SK-N-SH (cell line): ENCODE measurements around the gene PPP3CA. TPM values are rescaled to one million over a fixed set of nuclear protein-coding genes. Genes with fewer than 3 reads are reported as not detected.

Experiments used
- CTCF ChIA-PET: fragments of 300-600, 350-600 bp; formaldehyde crosslinking; extraction: SDS; loops from one replicate; lab custom pipeline; 2021; lab: Yijun Ruan, JAX
- POLR2A ChIA-PET: fragments of 350-600 bp; sonication (Branson Sonifier 250); formaldehyde crosslinking; extraction: SDS; loops from one replicate; lab custom pipeline; 2020; ENCODE audit warnings: antibody characterized with exemption, inconsistent platforms; lab: Yijun Ruan, JAX
- DNase-seq: peaks from one replicate; pipeline ENCODE4 v3.0.0; 2012
- H2AFZ ChIP-seq: fragments of 200-600 bp; sonication (generic); 2 replicates; pipeline ENCODE4 v1.8.1; 2016; ENCODE audit warnings: antibody characterized with exemption, mild to moderate bottlenecking, low read depth
- H3F3A ChIP-seq: fragments of 200-600 bp; sonication (generic); replicated peaks from 2 replicates; pipeline ENCODE3; 2016; ENCODE audit warnings: antibody characterized with exemption, mild to moderate bottlenecking; ENCODE audit not compliant: insufficient read depth
- H3K27ac ChIP-seq, 2 experiments: fragments of 200-500 bp in 1 of 2; fragments of 200-600 bp in 1 of 2; sonication (Bioruptor generic) in 1 of 2; sonication (generic), shearing (Covaris generic) in 1 of 2; 2 replicates each; pipeline versions ENCODE4 v1.5.1 to v1.6.1; 2014 to 2016; ENCODE audit warnings: low read depth in 2 of 2, inconsistent platforms in 1 of 2, low read length in 1 of 2, mild to moderate bottlenecking in 1 of 2, mixed read lengths in 1 of 2
- H3K27me3 ChIP-seq: fragments of 200-600 bp; sonication (generic), shearing (Covaris generic); 2 replicates; pipeline ENCODE4 v1.6.1; 2016; ENCODE audit warnings: mixed run types; ENCODE audit not compliant: insufficient read depth
- H3K36me3 ChIP-seq, 2 experiments: fragments of 200-500 bp in 1 of 2; fragments of 200-600 bp in 1 of 2; sonication (Bioruptor generic) in 1 of 2; sonication (generic) in 1 of 2; replicated peaks in 1 of 2; 2 replicates each; pipeline versions ENCODE3 to v1.5.1; 2014 to 2016; ENCODE audit warnings: low read length in 1 of 2, mild to moderate bottlenecking in 1 of 2; ENCODE audit not compliant: insufficient read depth in 2 of 2, control insufficient read depth in 1 of 2
- H3K4me1 ChIP-seq, 2 experiments: fragments of 200-500 bp in 1 of 2; fragments of 200-600 bp in 1 of 2; sonication (Bioruptor generic) in 1 of 2; sonication (generic), shearing (Covaris generic) in 1 of 2; 2 replicates each; pipeline versions ENCODE4 v1.5.1 to v1.6.1; 2014 to 2016; ENCODE audit warnings: low read depth in 1 of 2, low read length in 1 of 2, mixed run types in 1 of 2; ENCODE audit not compliant: insufficient read depth in 2 of 2, control insufficient read depth in 1 of 2
- H3K4me2 ChIP-seq: fragments of 200-600 bp; sonication (generic), shearing (Covaris generic); 2 replicates; pipeline ENCODE4 v1.6.1; 2017; ENCODE audit warnings: mixed run types
- H3K4me3 ChIP-seq, 2 experiments: fragments of 200-500 bp in 1 of 2; fragments of 200-600 bp in 1 of 2; sonication (Bioruptor generic) in 1 of 2; sonication (generic), shearing (Covaris generic) in 1 of 2; 2 replicates each; pipeline versions ENCODE4 v1.5.1 to v1.8.1; 2014 to 2016; ENCODE audit warnings: low read depth in 2 of 2, inconsistent platforms in 1 of 2, low read length in 1 of 2, mild to moderate bottlenecking in 1 of 2, mixed read lengths in 1 of 2, moderate library complexity in 1 of 2
- H3K79me2 ChIP-seq: fragments of 200-600 bp; sonication (generic); 2 replicates; pipeline ENCODE4 v1.8.1; 2017; ENCODE audit warnings: mild to moderate bottlenecking; ENCODE audit not compliant: insufficient read depth
- H3K9ac ChIP-seq: fragments of 200-600 bp; sonication (generic); 2 replicates; pipeline ENCODE4 v1.6.1; 2017; ENCODE audit warnings: mixed run types
- H3K9me2 ChIP-seq: fragments of 200-600 bp; sonication (generic); 2 replicates; pipeline ENCODE4 v1.6.1; 2017; ENCODE audit warnings: mixed run types
- H3K9me3 ChIP-seq: fragments of 200-600 bp; sonication (generic); 2 replicates; pipeline ENCODE4 v1.6.1; 2017; ENCODE audit warnings: mixed run types, mild to moderate bottlenecking, moderate library complexity
- H4K20me1 ChIP-seq: fragments of 200-600 bp; sonication (generic); 2 replicates; pipeline ENCODE4 v1.6.1; 2017; ENCODE audit warnings: mild to moderate bottlenecking, mixed run types; ENCODE audit not compliant: insufficient read depth
- CHD2 ChIP-seq: fragments of 150-350 bp; IDR thresholded peaks from 2 replicates; pipeline ENCODE4 v1.6.1; 2018; ENCODE audit warnings: low read length; ENCODE audit not compliant: partially characterized antibody
- EP300 ChIP-seq, 2 experiments: IDR thresholded peaks; 2 replicates each; pipeline versions ENCODE4 v1.4.0 to v1.6.1; 2012; ENCODE audit warnings: borderline replicate concordance in 1 of 2, low read depth in 1 of 2, low read length in 1 of 2
- FOXJ3 ChIP-seq: sonication (generic); formaldehyde crosslinking; IDR thresholded peaks from 2 replicates; pipeline ENCODE4 v1.5.1; 2020; ENCODE audit warnings: mild to moderate bottlenecking, missing genetic modification reagents
- GABPA ChIP-seq: IDR thresholded peaks from 2 replicates; pipeline ENCODE4 v1.4.0; 2012; ENCODE audit warnings: low read depth, mild to moderate bottlenecking
- GATA2 ChIP-seq: sonication (generic); formaldehyde crosslinking; IDR thresholded peaks from 2 replicates; pipeline ENCODE4 v1.5.0; 2020; ENCODE audit warnings: mild to moderate bottlenecking, missing genetic modification reagents
- JUND ChIP-seq: IDR thresholded peaks from 2 replicates; pipeline ENCODE4 v1.4.0; 2012
- MEF2A ChIP-seq: IDR thresholded peaks from 2 replicates; pipeline ENCODE4 v1.4.0; 2012; ENCODE audit warnings: low read depth, borderline replicate concordance
- NRF1 ChIP-seq: IDR thresholded peaks from 2 replicates; pipeline ENCODE4 v1.6.1; 2012; ENCODE audit warnings: low read depth, mild to moderate bottlenecking, low read length
- POLR2AphosphoS5 ChIP-seq: IDR thresholded peaks from 2 replicates; pipeline ENCODE4 v1.6.1; 2012; ENCODE audit warnings: low read depth, low read length
- RCOR1 ChIP-seq: fragments of 150-350 bp; IDR thresholded peaks from 2 replicates; pipeline ENCODE4 v1.6.1; 2017; ENCODE audit warnings: antibody characterized with exemption, low read length
- REST ChIP-seq: IDR thresholded peaks from 2 replicates; pipeline ENCODE4 v1.6.1; 2012; ENCODE audit warnings: mild to moderate bottlenecking, low read depth, low read length, moderate library complexity
- TAF1 ChIP-seq: IDR thresholded peaks from 2 replicates; pipeline ENCODE4 v1.6.1; 2012; ENCODE audit warnings: low read depth, mild to moderate bottlenecking, low read length, moderate library complexity, borderline replicate concordance
- TCF12 ChIP-seq: IDR thresholded peaks from 2 replicates; pipeline ENCODE4 v1.4.0; 2012
- USF1 ChIP-seq: IDR thresholded peaks from 2 replicates; pipeline ENCODE4 v1.4.0; 2012; ENCODE audit warnings: low read depth, borderline replicate concordance
- USF2 ChIP-seq: fragments of 150-350 bp; IDR thresholded peaks from 2 replicates; pipeline ENCODE4 v1.6.1; 2017; ENCODE audit warnings: antibody characterized with exemption, low read length, low read depth, borderline replicate concordance
- WGBS: methylation state at CpG from one replicate; pipeline ENCODE4 v1.1.6; 2017; ENCODE audit warnings: low lambda C conversion rate; 5-methylcytosine and 5-hydroxymethylcytosine counted together
- polyA plus RNA-seq, 3 experiments: library from polyadenylated mRNA; depleted of rRNA; stranded (reverse); fragments of >200 nt; gene quantifications; 2 replicates each; pipeline ENCODE4 v1.2.3, GENCODE V29; 2012

Gene PPP3CA
- polyA plus RNA-seq, 1 of the 3 experiments (the other 2 are of a cell fraction) = 10.7 TPM

- peaks cover 40% of the 10 kb centered on the region for H3K79me2 ChIP-seq
- peaks cover 0 to 3% of the 10 kb centered on the region in 2 experiments; a peak in 1 of 4 replicates for H3K4me1 ChIP-seq
- no peaks in the 10 kb centered on the region for H3K9me2 ChIP-seq
- H3K9me3 ChIP-seq = no peaks in the 10 kb centered on the region
- CTCF ChIA-PET = interaction anchor here (1.0 to 1.5 kb wide), 2 partner anchors 8 to 10 kb away, joined by 3 read pairs; no protein-coding TSS in a partner anchor
- 93% methylated on average over 5 of the region's 5 CpGs for WGBS
- H3F3A ChIP-seq = no peaks in the 10 kb centered on the region
- H4K20me1 ChIP-seq = peaks cover 6% of the 10 kb centered on the region; the same call in 1 of the 2 replicates
- H2AFZ ChIP-seq = no peak overlapping the region
- TF ChIP-seq GATA2 (CRISPR knock-in tag) = no peak
- no peak for TF ChIP-seq POLR2AphosphoS5
- no peak for TF ChIP-seq JUND
- TF ChIP-seq RCOR1 = no peak
- TF ChIP-seq CHD2 = no peak
- no peak for TF ChIP-seq TCF12
- TF ChIP-seq REST = no peak
- TF ChIP-seq GABPA = no peak
- TF ChIP-seq TAF1 = no peak
- TF ChIP-seq EP300 (IDR thresholded peaks at IDR 0.05; ENCODE audit: borderline replicate concordance in 1 of 2, low read depth in 1 of 2, low read length in 1 of 2) = no peak
- no peak for TF ChIP-seq FOXJ3
- no peak overlapping the region for H3K4me2 ChIP-seq
- no peak overlapping the region for H3K9ac ChIP-seq
- H3K4me3 ChIP-seq = no peak overlapping the region
- H3K27ac ChIP-seq = no peak overlapping the region
- DNase-seq = no peak
- no peaks in the 10 kb centered on the region for H3K36me3 ChIP-seq
- H3K27me3 ChIP-seq = no peaks in the 10 kb centered on the region
- POLR2A ChIA-PET = no interaction called here
These were observed 103.0 kb downstream of the PPP3CA start for GRCh38 chr4:101244349-101244748.

GRCh38 chr4:101242441-101242840, 104.9 kb downstream of the PPP3CA start:
- ChIA-PET CTCF (interaction anchor here (1.2 kb wide), 1 partner anchor 10 kb away, joined by 3 read pairs; no protein-coding TSS in a partner anchor), POLR2A (interaction anchor here (0.6 kb wide), 1 partner anchor 1585 kb away, joined by 3 read pairs; the partner anchor contains the start of gene UBE2D3)
- Histone ChIP-seq H3K9me2 (no peaks in the 10 kb centered on the region), H3K27me3 (no peaks in the 10 kb centered on the region), H3K27ac (no peak overlapping the region), H3K79me2 (peaks cover 52% of the 10 kb centered on the region), H3F3A (no peaks in the 10 kb centered on the region), H3K36me3 (no peaks in the 10 kb centered on the region), H4K20me1 (peaks cover 11% of the 10 kb centered on the region; the same call in 1 of the 2 replicates), H3K4me3 (no peak overlapping the region), H2AFZ (no peak overlapping the region), H3K4me1 (peaks cover 0 to 13% of the 10 kb centered on the region in 2 experiments; a peak in 2 of 4 replicates), H3K4me2 (no peak overlapping the region), H3K9ac (no peak overlapping the region), H3K9me3 (no peaks in the 10 kb centered on the region)
- DNase-seq = no peak
- WGBS = 94% methylated on average over 1 of the region's 1 CpG
- TF ChIP-seq MEF2A = no peak
- no peak for TF ChIP-seq NRF1
- TF ChIP-seq CHD2 = no peak
- TF ChIP-seq USF1 = no peak
- TF ChIP-seq TCF12 = no peak
- TF ChIP-seq USF2 = no peak
